GM12878 (cell line): ENCODE measurements around the gene SPCS3. TPM values are rescaled to one million over a fixed set of nuclear protein-coding genes. Genes with fewer than 3 reads are reported as not detected.

Experiments
- BCL11A ChIP-seq: IDR thresholded peaks from 2 replicates; pipeline ENCODE4 v1.6.1; 2011; ENCODE audit warnings: low read depth, low read length
- CEBPB ChIP-seq, 2 experiments: fragments of 150-350 bp in 1 of 2; IDR thresholded peaks; 2 replicates each; pipeline ENCODE4 v1.6.1; 2012 to 2014; ENCODE audit warnings: low read depth in 2 of 2, low read length in 2 of 2, borderline replicate concordance in 1 of 2, inconsistent platforms in 1 of 2
- CHD2 ChIP-seq: IDR thresholded peaks from 2 replicates; pipeline ENCODE4 v1.6.1; 2011; ENCODE audit warnings: low read depth, low read length, improper control_type of control experiment, borderline replicate concordance
- CHD4 ChIP-seq: fragments of 200-600 bp; sonication (generic); IDR thresholded peaks from 2 replicates; pipeline ENCODE4 v1.6.1; 2016; ENCODE audit warnings: mild to moderate bottlenecking
- EP300 ChIP-seq, 2 experiments: fragments of 150-350 bp in 1 of 2; IDR thresholded peaks; 2 replicates each; pipeline ENCODE4 v1.6.1; 2011 to 2012; ENCODE audit warnings: low read depth in 2 of 2, low read length in 2 of 2, borderline replicate concordance in 1 of 2, improper control_type of control experiment in 1 of 2, inconsistent platforms in 1 of 2; ENCODE audit not compliant: control insufficient read depth in 1 of 2
- ETV6 ChIP-seq, 2 experiments: fragments of 450-650 bp in 1 of 2; IDR thresholded peaks in 1 of 2; conservative IDR thresholded peaks in 1 of 2; 2 replicates each; pipeline ENCODE4 v1.6.1; 2014; ENCODE audit warnings: antibody characterized with exemption in 1 of 2, borderline replicate concordance in 1 of 2, low read depth in 1 of 2, mild to moderate bottlenecking in 1 of 2, moderate library complexity in 1 of 2
- IRF3 ChIP-seq: fragments of 450-650 bp; IDR thresholded peaks from 2 replicates; pipeline ENCODE4 v1.6.1; 2014; ENCODE audit warnings: mild to moderate bottlenecking
- IRF5 ChIP-seq: fragments of 450-650 bp; IDR thresholded peaks from 2 replicates; pipeline ENCODE4 v1.6.1; 2017; ENCODE audit warnings: borderline replicate concordance
- KAT2A ChIP-seq: conservative IDR thresholded peaks from 2 replicates; pipeline ENCODE4 v1.6.1; 2011; ENCODE audit warnings: low read depth, low read length; ENCODE audit not compliant: control insufficient read depth
- LARP7 ChIP-seq: fragments of 450-650 bp; IDR thresholded peaks from 2 replicates; pipeline ENCODE4 v1.6.1; 2017; ENCODE audit warnings: mild to moderate bottlenecking
- MEF2B ChIP-seq: fragments of 450-650 bp; IDR thresholded peaks from 2 replicates; pipeline ENCODE4 v1.6.1; 2018; ENCODE audit warnings: mild to moderate bottlenecking, moderate library complexity; ENCODE audit not compliant: partially characterized antibody, poor library complexity, severe bottlenecking
- NKRF ChIP-seq: fragments of 450-650 bp; conservative IDR thresholded peaks from 2 replicates; pipeline ENCODE4 v1.6.1; 2017; ENCODE audit warnings: mild to moderate bottlenecking, moderate library complexity
- NR2F1 ChIP-seq: fragments of 450-650 bp; conservative IDR thresholded peaks from 2 replicates; pipeline ENCODE4 v1.6.1; 2017; ENCODE audit warnings: mild to moderate bottlenecking
- POLR2A ChIP-seq: IDR thresholded peaks from 2 replicates; pipeline ENCODE4 v1.6.1; 2011; ENCODE audit warnings: low read depth, mild to moderate bottlenecking, low read length
- POLR2AphosphoS2 ChIP-seq: IDR thresholded peaks from 2 replicates; pipeline ENCODE4 v1.6.1; 2011; ENCODE audit warnings: low read depth, mild to moderate bottlenecking, low read length, improper control_type of control experiment, moderate library complexity
- POLR2AphosphoS5 ChIP-seq: IDR thresholded peaks from 2 replicates; pipeline ENCODE4 v1.6.1; 2011; ENCODE audit warnings: mild to moderate bottlenecking, low read length, inconsistent platforms
- RFX5 ChIP-seq: IDR thresholded peaks from 2 replicates; pipeline ENCODE4 v1.6.1; 2011; ENCODE audit warnings: low read depth, low read length, improper control_type of control experiment
- SMC3 ChIP-seq: IDR thresholded peaks from 2 replicates; pipeline ENCODE4 v1.6.1; 2011; ENCODE audit warnings: low read length, improper control_type of control experiment, borderline replicate concordance
- SP1 ChIP-seq: IDR thresholded peaks from one replicate; pipeline ENCODE4 v1.6.1; 2011; ENCODE audit warnings: low read depth, low read length
- SRF ChIP-seq, 2 experiments: IDR thresholded peaks; 2 replicates each; pipeline ENCODE4 v1.6.1; 2011; ENCODE audit warnings: low read depth in 2 of 2, low read length in 2 of 2, mild to moderate bottlenecking in 1 of 2, moderate library complexity in 1 of 2
- ZBTB11 ChIP-seq: fragments of 450-650 bp; formaldehyde crosslinking; IDR thresholded peaks from 2 replicates; pipeline ENCODE4 v1.5.0; 2022; ENCODE audit warnings: mild to moderate bottlenecking, missing genetic modification characterization
- ZNF207 ChIP-seq: fragments of 450-650 bp; IDR thresholded peaks from 2 replicates; pipeline ENCODE4 v1.6.1; 2014; ENCODE audit warnings: antibody characterized with exemption, mild to moderate bottlenecking, borderline replicate concordance
- polyA plus RNA-seq, 11 experiments: library from polyadenylated mRNA; depleted of rRNA in 4 of 11; unstranded in 6 of 11; stranded (reverse) in 5 of 11; fragments of >200 nt; fragmentation: Nextera tagmentation in 4 of 11; fragmentation: Illumina TruSeq in 1 of 11; extraction: Ambion mirVana in 4 of 11; extraction: Trizol in 1 of 11; gene quantifications; 1 replicate in 1 of 11; 2 replicates in 10 of 11; pipeline versions ENCODE4 v1.2.1 to v1.2.3, GENCODE V29; 2011 to 2016; ENCODE audit warnings: inconsistent platforms in 2 of 11, missing spikeins in 2 of 11, low read depth in 1 of 11
- total RNA-seq, 4 experiments: library from RNA; depleted of rRNA in 3 of 4; stranded (reverse); fragments of >200 nt in 3 of 4; fragmentation: Illumina TruSeq in 1 of 4; extraction: Trizol in 1 of 4; gene quantifications; 2 replicates each; pipeline versions ENCODE4 v1.2.1 to v1.2.3, GENCODE V29; 2013 to 2021

Gene SPCS3
- total and polyA plus RNA-seq, 10 of the 15 experiments (the other 5 are each of a cell fraction or from before 2014, with no cell fraction given) = 50.0 to 151 (median 76.4) TPM

- TF ChIP-seq LARP7 (peak; percentile 94), CHD4 (no peak), CEBPB (IDR thresholded peaks at IDR 0.05; ENCODE audit: borderline replicate concordance in 1 of 2, low read depth in 2 of 2, low read length in 2 of 2) (no peak), CHD2 (peak; percentile 45; the same call in 1 of the 2 replicates), IRF5 (no peak), SMC3 (no peak), SRF (IDR thresholded peaks at IDR 0.05; ENCODE audit: low read depth in 2 of 2, low read length in 2 of 2) (0 out of 4 replicates have a peak, but pooled peaks of 1 of the 2 experiments have one; percentile 3), EP300 (IDR thresholded peaks at IDR 0.05; ENCODE audit: borderline replicate concordance in 1 of 2, control insufficient read depth in 1 of 2, low read depth in 2 of 2, low read length in 2 of 2) (no peak), BCL11A (no peak), ZBTB11 (CRISPR knock-in tag) (0 out of 2 replicates have a peak, but pooled peaks have one; percentile 16), POLR2AphosphoS2 (peak; percentile 77), POLR2A (peak; percentile 94), RFX5 (peak; percentile 38; the same call in 1 of the 2 replicates), SP1 (peak; percentile 45), IRF3 (peak; percentile 39; the same call in 1 of the 2 replicates), NR2F1 (0 out of 2 replicates have a peak, but pooled peaks have one; percentile 25), KAT2A (no peak), NKRF (peak; percentile 90; the same call in 1 of the 2 replicates), POLR2AphosphoS5 (peak; percentile 94), ETV6 (conservative IDR thresholded peaks at IDR 0.05 in 1 of 2, IDR thresholded peaks at IDR 0.05 in 1 of 2; ENCODE audit: borderline replicate concordance in 1 of 2, low read depth in 1 of 2) (no peak), MEF2B (no peak), ZNF207 (no peak)
These were observed at the start of gene SPCS3 (continued) for GRCh38 chr4:176319704-176320339.
